Activated CD4-positive, alpha-beta memory T cell treated with anti-CD3 and anti-CD28 coated beads, Interleukin-2, amount 10 ng/mL, durations not matched to agents 7 days and 5 days (primary cell): ENCODE results near the gene PSRC1. TPM values are rescaled to one million over a fixed set of nuclear protein-coding genes. Genes with fewer than 3 reads are reported as not detected.
A peak's percentile ranks its signal among the peaks of the same experiment; 100 is the strongest.

ENCODE experiments used
- CTCF ChIA-PET: fragments of 350-600 bp; sonication (Branson Sonifier 250); formaldehyde crosslinking; loops from one replicate; lab custom pipeline; 2021; ENCODE audit warnings: antibody characterized with exemption, inconsistent platforms; lab: Charles Lee
- POLR2A ChIA-PET: fragments of 350-600 bp; sonication (Branson Sonifier 250); formaldehyde crosslinking; loops from one replicate; lab custom pipeline; 2021; ENCODE audit warnings: antibody characterized with exemption; lab: Charles Lee
- DNase-seq: peaks from one replicate; pipeline ENCODE4 v3.0.0-alpha.2; 2020
- H3K27ac Mint-ChIP-seq: one replicate; pipeline ENCODE4 v1.8.0; 2021; ENCODE audit warnings: mild to moderate bottlenecking, mixed read lengths
- H3K27me3 Mint-ChIP-seq: one replicate; pipeline ENCODE4 v1.8.0; 2021; ENCODE audit warnings: mixed read lengths
- H3K36me3 Mint-ChIP-seq: one replicate; pipeline ENCODE4 v1.8.0; 2021; ENCODE audit warnings: low read depth, mixed read lengths
- H3K4me1 Mint-ChIP-seq: one replicate; pipeline ENCODE4 v1.8.0; 2021; ENCODE audit warnings: mixed read lengths
- H3K4me3 Mint-ChIP-seq: one replicate; pipeline ENCODE4 v1.8.0; 2021; ENCODE audit warnings: mild to moderate bottlenecking, mixed read lengths
- H3K9me3 Mint-ChIP-seq: one replicate; pipeline ENCODE4 v1.8.0; 2021; ENCODE audit warnings: mixed read lengths
- total RNA-seq, 2 experiments: library from RNA; stranded (reverse); gene quantifications; one replicate each; pipeline ENCODE4 v1.2.3, GENCODE V29; 2021

PSRC1 gene
- total RNA-seq, 2 experiments from 2014 or later = 27.0 to 28.7 TPM

GRCh38 chr1:109242387-109242786 is 40.6 kb downstream of the PSRC1 start:
- H3K36me3 Mint-ChIP-seq = peaks cover 9% of the 10 kb centered on the region
- ChIA-PET POLR2A (no interaction called here), CTCF (no interaction called here)
- H3K27ac Mint-ChIP-seq = no peak overlapping the region
- H3K27me3 Mint-ChIP-seq = peaks cover 19% of the 10 kb centered on the region
- no peak for DNase-seq
- H3K9me3 Mint-ChIP-seq = no peaks in the 10 kb centered on the region
- H3K4me3 Mint-ChIP-seq = no peak overlapping the region
- peaks cover 3% of the 10 kb centered on the region for H3K4me1 Mint-ChIP-seq

DNA sequence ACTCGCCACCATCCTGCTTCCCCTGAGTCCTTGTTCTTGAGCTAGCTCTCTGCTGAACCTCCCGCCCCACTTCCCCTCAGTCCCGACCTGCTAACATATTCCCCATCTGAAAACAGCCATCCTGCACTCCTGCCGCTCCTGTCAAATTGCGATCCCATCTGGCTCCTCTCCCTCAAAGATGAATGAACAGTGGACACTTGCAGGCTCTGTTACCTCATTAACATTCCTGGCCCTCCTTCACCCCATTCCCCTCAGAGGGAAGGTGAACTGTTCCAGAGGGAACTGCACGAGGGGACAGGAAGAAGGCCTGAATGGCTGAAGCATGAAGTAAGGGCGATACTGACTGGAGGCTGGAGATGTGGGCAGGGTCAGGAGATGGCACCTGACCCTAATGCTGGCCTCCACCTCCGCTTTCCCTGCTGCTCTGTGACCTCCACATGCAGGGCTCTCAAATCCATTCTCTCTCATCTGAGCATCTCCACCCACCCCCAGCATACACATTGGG is 41.1 kb downstream of the PSRC1 start:
- Mint-ChIP-seq H3K4me3 (no peak overlapping the region), H3K9me3 (no peaks in the 10 kb centered on the region), H3K27me3 (peaks cover 19% of the 10 kb centered on the region), H3K4me1 (peaks cover 3% of the 10 kb centered on the region), H3K36me3 (peaks cover 14% of the 10 kb centered on the region), H3K27ac (peak overlapping the region; percentile 3)
- POLR2A ChIA-PET = interaction anchor here (1.0 kb wide), 1 partner anchor 11 kb away, joined by 3 read pairs; no protein-coding TSS in a partner anchor
- CTCF ChIA-PET = no interaction called here
- no peak for DNase-seq

- POLR2A ChIA-PET = interaction anchor here (1.0 kb wide), 1 partner anchor 10 kb away, joined by 3 read pairs; no protein-coding TSS in a partner anchor
- CTCF ChIA-PET = no interaction called here
- Mint-ChIP-seq H3K9me3 (no peaks in the 10 kb centered on the region), H3K4me3 (no peak overlapping the region), H3K4me1 (peaks cover 3% of the 10 kb centered on the region), H3K27ac (no peak overlapping the region), H3K27me3 (peaks cover 15% of the 10 kb centered on the region), H3K36me3 (peaks cover 18% of the 10 kb centered on the region)
- DNase-seq = no peak
Observed at GRCh38 chr1:109241344-109241743, 41.6 kb downstream of the PSRC1 start.

- POLR2A ChIA-PET = interaction anchor here (0.7 kb wide), 1 partner anchor 27 kb away, joined by 3 read pairs; the partner anchor contains the start of gene SARS1
- CTCF ChIA-PET = interaction anchor here (0.9 to 1.6 kb wide), 6 partner anchors 9 to 292 kb away, joined by 3 to 5 read pairs (median 4); no protein-coding TSS in a partner anchor
- H3K27ac Mint-ChIP-seq = no peak overlapping the region
- DNase-seq = no peak
- no peaks in the 10 kb centered on the region for H3K9me3 Mint-ChIP-seq
- H3K27me3 Mint-ChIP-seq = peaks cover 14% of the 10 kb centered on the region
- H3K4me3 Mint-ChIP-seq = no peak overlapping the region
- peaks cover 27% of the 10 kb centered on the region for H3K36me3 Mint-ChIP-seq
- H3K4me1 Mint-ChIP-seq = peaks cover 3% of the 10 kb centered on the region
Observed at GRCh38 chr1:109240158-109241152, 42.5 kb downstream of the PSRC1 start.

DNA sequence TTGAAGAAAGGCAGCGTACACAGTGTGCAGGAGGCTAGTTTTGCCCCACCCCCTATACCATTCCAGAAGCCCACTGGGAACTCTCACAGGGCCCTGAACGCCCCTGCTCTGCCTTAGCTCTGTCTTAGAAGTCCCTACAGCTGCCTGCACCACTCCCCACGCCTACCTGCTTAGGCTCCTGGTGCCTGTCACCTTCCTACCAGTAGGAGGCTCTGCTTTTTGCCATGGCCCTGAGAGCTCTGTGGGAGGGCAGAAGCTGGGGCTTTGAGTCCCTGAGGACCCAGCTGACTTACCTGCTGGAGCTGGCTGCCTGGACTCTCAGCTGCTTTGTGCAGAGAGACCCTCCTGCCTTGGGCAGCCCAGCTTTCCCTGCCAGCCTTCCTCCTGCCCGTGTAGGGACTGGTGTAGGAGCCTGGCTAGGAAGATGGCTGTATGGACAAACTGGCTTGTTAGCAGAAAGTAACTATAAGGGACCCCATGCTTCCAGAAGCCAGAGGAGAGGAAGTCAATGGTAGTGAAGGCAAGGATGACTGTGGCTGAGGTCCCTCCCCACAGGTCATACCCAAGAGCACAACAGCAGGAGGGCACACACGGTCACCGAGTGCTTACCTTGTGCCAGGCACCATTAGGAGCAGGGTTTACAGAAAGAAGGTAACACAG is 43.4 kb downstream of the PSRC1 start:
- Mint-ChIP-seq H3K9me3 (no peaks in the 10 kb centered on the region), H3K4me3 (no peak overlapping the region), H3K36me3 (peaks cover 36% of the 10 kb centered on the region), H3K4me1 (peaks cover 11% of the 10 kb centered on the region), H3K27me3 (peaks cover 14% of the 10 kb centered on the region), H3K27ac (no peak overlapping the region)
- no peak for DNase-seq
- POLR2A ChIA-PET = interaction anchor here (1.0 to 1.6 kb wide), 2 partner anchors 25 to 186 kb away, joined by 3 to 6 read pairs; no protein-coding TSS in a partner anchor
- CTCF ChIA-PET = interaction anchor here (1.1 to 1.9 kb wide), 8 partner anchors 8 to 293 kb away, joined by 3 to 8 read pairs (median 4); partner anchors contain the start of gene SARS1

- ChIA-PET POLR2A (interaction anchor here (1.0 to 1.6 kb wide), 3 partner anchors 10 to 187 kb away, joined by 3 to 6 read pairs (median 4); partner anchors contain the start of gene CELSR2), CTCF (interaction anchor here (1.1 to 1.9 kb wide), 7 partner anchors 8 to 294 kb away, joined by 3 to 8 read pairs (median 5); partner anchors contain the start of gene SARS1)
- no peak overlapping the region for H3K4me3 Mint-ChIP-seq
- peaks cover 14% of the 10 kb centered on the region for H3K4me1 Mint-ChIP-seq
- DNase-seq = no peak
- H3K27ac Mint-ChIP-seq = no peak overlapping the region
- peaks cover 12% of the 10 kb centered on the region for H3K27me3 Mint-ChIP-seq
- H3K36me3 Mint-ChIP-seq = peaks cover 37% of the 10 kb centered on the region
- no peaks in the 10 kb centered on the region for H3K9me3 Mint-ChIP-seq
Observed at GRCh38 chr1:109239047-109239408, 43.9 kb downstream of the PSRC1 start.

DNA sequence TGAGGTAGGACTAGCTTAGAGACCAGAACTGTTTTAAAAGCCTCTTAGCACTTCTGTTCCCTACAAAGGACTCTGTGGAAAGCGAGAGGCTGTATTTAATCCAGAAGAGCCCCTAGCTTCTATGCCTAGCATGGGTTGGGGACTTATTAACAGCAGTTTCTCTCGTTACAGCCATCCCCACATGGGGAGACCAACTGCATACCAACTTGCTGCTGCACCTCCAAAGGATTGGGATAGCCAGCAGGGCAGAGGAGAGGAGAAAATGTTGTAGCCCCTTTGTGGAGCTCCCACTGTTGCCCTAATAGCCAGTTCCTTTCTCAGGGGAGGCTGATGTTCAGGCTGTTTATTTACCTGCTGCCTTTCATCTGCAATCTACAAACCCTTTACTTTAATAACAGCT is 44.6 kb downstream of the PSRC1 start:
- ChIA-PET CTCF (interaction anchor here (1.9 kb wide), 1 partner anchor 14 kb away, joined by 6 read pairs; no protein-coding TSS in a partner anchor), POLR2A (interaction anchor here (1.3 to 1.6 kb wide), 2 partner anchors 11 to 24 kb away, joined by 4 to 6 read pairs; partner anchors contain the start of gene CELSR2)
- H3K4me3 Mint-ChIP-seq = no peak overlapping the region
- H3K36me3 Mint-ChIP-seq = peaks cover 37% of the 10 kb centered on the region
- no peak for DNase-seq
- H3K27ac Mint-ChIP-seq = no peak overlapping the region
- no peaks in the 10 kb centered on the region for H3K9me3 Mint-ChIP-seq
- peaks cover 12% of the 10 kb centered on the region for H3K27me3 Mint-ChIP-seq
- peaks cover 14% of the 10 kb centered on the region for H3K4me1 Mint-ChIP-seq

DNA sequence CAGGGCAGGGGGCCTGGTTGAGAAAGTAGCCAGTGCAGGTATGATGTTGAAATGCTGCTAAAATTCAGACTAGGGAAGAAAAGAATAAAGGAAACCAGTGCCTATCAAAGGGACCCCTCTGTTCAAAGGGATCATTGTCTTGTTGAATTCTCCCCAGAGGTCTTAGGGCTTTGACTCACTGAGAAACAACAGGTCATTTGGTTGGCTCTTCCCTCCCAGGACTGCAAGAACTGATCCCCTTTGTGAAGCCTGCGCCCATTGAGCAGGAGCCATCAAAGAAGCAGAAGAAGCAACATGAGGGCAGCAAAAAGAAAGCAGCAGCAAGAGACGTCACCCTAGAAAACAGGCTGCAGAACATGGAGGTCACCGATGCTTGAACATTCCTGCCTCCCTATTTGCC is 45.4 kb downstream of the PSRC1 start:
- DNase-seq = no peak
- POLR2A ChIA-PET = interaction anchor here (1.3 kb wide), 1 partner anchor 12 kb away, joined by 4 read pairs; the partner anchor contains the start of gene CELSR2
- Mint-ChIP-seq H3K9me3 (no peaks in the 10 kb centered on the region), H3K4me1 (peaks cover 14% of the 10 kb centered on the region), H3K27me3 (peaks cover 10% of the 10 kb centered on the region), H3K36me3 (peaks cover 39% of the 10 kb centered on the region), H3K27ac (no peak overlapping the region), H3K4me3 (no peak overlapping the region)
- CTCF ChIA-PET = no interaction called here

- Mint-ChIP-seq H3K4me3 (no peak overlapping the region), H3K36me3 (peaks cover 60% of the 10 kb centered on the region)
- CTCF ChIA-PET = no interaction called here
Observed at GRCh38 chr1:109235137-109235536, 47.8 kb downstream of the PSRC1 start.

GRCh38 chr1:109231066-109231465 is 51.9 kb downstream of the PSRC1 start:
- Mint-ChIP-seq H3K27ac (no peak overlapping the region), H3K27me3 (no peaks in the 10 kb centered on the region), H3K9me3 (no peaks in the 10 kb centered on the region), H3K4me3 (no peak overlapping the region), H3K4me1 (peaks cover 11% of the 10 kb centered on the region), H3K36me3 (peaks cover 67% of the 10 kb centered on the region)
- no peak for DNase-seq
- POLR2A ChIA-PET = interaction anchor here (0.8 to 1.8 kb wide), 3 partner anchors 11 to 17 kb away, joined by 3 to 8 read pairs (median 3); partner anchors contain the start of gene SARS1
- CTCF ChIA-PET = interaction anchor here (0.9 to 1.1 kb wide), 3 partner anchors 8 to 33 kb away, joined by 3 read pairs; no protein-coding TSS in a partner anchor

More at GRCh38 chr1:109235137-109235536, 47.8 kb downstream of the PSRC1 start:
- H3K4me1 Mint-ChIP-seq = peaks cover 11% of the 10 kb centered on the region
- no peak for DNase-seq
- H3K27me3 Mint-ChIP-seq = no peaks in the 10 kb centered on the region
- POLR2A ChIA-PET = no interaction called here
- H3K27ac Mint-ChIP-seq = no peak overlapping the region
- no peaks in the 10 kb centered on the region for H3K9me3 Mint-ChIP-seq
